ENCODE results near the gene PPP6R2.
"Not testable (repeated sequence)": the region's sequence is repeated elsewhere in the genome, so short reads cannot be mapped to it uniquely, and the experiment has no call there.

PPP6R2 gene

GRCh38 chr22:50398831-50399648 is 55.9 kb downstream of the PPP6R2 start:
- DNase-seq (ENCODE audit: low read depth in 2 of 2) = no peak

DNA sequence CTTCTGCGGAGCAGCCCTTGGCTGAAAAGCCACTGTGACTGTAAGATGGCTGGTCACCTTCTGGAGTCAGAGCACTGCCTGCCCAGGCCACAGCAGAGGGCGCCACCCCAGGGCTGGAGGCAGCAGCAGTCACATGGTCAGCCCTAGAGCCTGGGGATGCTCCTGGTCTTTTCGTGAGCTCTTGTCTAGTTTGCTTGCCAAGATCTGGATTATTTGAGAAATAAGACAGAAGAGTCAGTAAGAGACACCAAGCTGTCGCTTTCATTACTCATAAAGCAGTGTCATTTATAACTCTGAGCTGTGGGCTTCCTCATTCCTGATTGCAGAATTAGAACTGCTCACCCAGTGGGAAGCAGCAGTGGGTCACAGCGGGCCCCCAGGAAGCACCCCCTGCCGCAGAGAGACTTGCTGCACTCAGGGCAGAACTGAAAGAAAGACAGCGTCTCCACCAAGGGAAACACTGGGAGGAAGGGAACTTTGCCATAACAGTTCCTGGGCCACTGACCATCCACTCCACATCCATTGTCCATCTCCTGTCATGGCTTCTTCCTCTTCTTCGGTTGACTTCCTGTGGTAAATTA is 56.7 kb downstream of the PPP6R2 start:
- DNase-seq (ENCODE audit: low read depth in 2 of 2) = no peak

DNA sequence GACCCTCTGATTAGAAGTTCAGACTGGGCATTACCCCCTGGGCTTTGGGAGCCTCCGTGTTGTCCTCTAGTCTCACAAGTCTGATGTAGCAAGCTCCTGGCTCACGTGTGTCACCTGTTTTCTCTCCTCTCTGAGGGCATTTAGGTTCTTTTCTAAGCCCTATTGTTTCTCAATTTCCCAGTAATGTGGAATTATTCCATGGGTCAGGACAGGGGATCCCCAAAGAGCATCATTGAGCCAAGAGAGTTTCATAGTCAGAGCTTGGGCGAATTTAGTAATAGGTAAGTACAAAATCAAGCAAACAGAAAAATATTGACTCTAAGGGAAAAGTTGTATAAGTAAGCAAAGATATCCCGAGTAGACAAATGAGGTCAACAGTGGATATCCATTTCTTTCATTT is 57.3 kb downstream of the PPP6R2 start:
- no peak for DNase-seq (ENCODE audit: low read depth in 2 of 2)

GRCh38 chr22:50400931-50401330 is 57.8 kb downstream of the PPP6R2 start:
- DNase-seq (ENCODE audit: low read depth in 2 of 2) = no peak

GRCh38 chr22:50401907-50402306 is 58.8 kb downstream of the PPP6R2 start:
- DNase-seq (ENCODE audit: low read depth in 2 of 2) = no peak

DNA sequence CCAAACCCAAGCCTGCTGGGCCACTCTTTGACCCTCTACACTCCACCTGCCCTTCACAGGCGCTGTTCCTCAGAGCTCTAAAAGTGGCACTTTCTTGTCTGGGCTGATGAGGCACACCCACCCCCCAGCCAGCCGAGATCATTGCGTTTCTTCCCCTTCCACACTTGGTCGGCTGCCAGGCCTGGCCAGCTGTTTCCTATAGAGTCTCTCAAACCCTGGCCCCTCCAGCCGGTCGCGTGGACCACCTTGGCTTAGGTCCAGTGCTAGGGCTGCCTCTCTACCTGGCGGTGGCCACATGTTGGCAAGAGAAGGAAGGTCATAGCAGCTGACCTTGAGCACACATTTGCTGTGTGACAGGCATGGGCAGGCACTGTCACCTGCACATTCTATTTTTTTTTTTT is 60.6 kb downstream of the PPP6R2 start:
- DNase-seq (ENCODE audit: low read depth in 2 of 2) = no peak

DNA sequence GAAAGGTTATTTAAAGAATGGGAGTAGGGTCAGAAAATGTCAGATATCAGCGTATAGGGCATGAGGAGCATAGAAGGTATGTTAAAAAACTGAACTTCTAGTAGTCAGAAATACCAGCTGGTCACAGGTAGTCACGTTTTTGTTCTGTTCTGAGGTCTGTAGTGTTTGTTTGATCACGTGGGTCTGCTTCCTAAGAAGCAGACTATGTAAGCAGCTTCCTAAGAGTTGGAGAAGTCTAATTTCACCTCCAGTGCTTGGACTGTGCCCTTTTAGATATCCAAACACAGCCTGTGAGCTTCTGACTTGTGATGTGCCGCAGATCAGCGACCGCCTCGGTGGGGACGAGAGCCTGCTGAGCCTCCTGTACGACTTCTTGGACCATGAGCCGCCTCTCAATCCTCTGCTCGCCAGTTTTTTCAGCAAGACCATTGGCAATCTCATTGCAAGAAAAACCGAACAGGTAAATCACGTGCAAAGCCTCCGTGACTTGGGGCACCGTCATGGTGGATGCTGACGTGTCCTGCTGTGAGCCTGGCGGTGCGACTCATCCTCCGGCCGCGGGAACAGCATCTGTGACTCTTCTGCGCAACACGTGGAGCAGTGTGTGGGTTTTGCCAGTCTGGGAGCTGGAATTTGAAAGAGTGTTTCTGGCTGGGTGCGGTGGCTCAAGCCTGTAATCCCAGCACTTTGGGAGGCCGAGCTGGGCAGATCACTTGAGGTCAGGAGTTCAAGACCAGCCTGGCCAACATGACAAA is 63.5 kb downstream of the PPP6R2 start:
- no peak for DNase-seq (ENCODE audit: low read depth in 2 of 2)

GRCh38 chr22:50408311-50408710 is 65.2 kb downstream of the PPP6R2 start:
- DNase-seq (ENCODE audit: low read depth in 2 of 2) = no peak

GRCh38 chr22:50408954-50409353 is 65.8 kb downstream of the PPP6R2 start:
- not testable (repeated sequence) for DNase-seq (ENCODE audit: low read depth in 2 of 2)

DNA sequence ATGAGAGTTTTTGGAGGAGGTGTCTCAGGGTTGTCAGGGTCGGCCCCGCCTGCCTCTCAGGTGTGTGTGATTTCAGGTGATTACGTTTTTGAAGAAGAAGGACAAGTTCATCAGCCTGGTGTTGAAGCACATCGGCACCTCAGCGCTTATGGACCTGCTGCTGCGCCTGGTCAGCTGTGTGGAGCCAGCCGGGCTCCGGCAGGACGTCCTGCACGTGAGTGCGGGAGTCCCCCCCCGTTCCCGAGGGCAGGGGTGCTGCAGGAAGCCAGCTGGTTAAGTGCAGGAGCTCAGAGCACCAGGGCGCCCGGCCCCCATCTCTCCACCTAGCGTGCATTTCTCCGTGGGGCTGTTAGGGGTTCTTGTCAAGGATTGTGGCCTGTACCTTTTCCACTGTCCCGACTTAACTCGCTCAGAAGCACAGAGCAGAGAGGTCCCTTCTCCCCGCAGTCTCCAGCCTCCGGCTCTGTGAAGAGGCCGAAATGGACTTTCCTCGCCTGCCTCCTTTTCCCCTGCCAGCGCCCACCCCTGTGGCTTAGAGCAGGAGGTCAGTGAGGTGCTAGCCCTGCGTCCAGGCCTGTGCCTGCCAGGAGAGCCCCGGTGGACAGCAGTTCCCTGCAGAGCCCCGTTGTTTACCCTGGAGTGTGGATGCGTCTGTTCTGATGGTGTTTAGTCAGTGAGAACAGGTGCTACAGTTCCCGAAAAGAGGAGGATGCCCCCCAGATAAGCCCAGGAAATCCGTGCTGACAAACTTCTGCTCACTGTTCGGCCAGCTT is 71.5 kb downstream of the PPP6R2 start:
- DNase-seq (ENCODE audit: low read depth in 2 of 2) = no peak

GRCh38 chr22:50415426-50415825 is 72.3 kb downstream of the PPP6R2 start:
- no peak for DNase-seq (ENCODE audit: low read depth in 2 of 2)

DNA sequence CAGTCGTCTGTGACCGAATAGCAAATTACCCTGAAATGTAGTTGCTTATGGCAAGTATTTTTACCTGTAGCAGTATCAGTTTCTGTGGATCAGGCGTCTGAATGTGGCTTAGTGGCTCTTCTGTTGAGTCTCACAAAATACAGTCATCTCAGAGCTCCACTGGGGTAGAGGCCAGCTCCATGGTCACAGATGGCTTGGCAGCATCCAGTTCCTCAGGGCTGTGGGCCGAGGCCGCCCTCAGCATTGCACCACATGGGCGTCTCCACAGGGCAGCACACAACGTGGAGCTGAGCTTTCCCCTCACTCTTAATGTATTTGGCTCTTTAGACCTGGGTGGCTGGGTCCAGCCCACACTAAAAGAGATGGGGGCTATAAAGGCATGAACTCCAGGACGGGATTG is 73.9 kb downstream of the PPP6R2 start:
- DNase-seq (ENCODE audit: low read depth in 2 of 2) = no peak

DNA sequence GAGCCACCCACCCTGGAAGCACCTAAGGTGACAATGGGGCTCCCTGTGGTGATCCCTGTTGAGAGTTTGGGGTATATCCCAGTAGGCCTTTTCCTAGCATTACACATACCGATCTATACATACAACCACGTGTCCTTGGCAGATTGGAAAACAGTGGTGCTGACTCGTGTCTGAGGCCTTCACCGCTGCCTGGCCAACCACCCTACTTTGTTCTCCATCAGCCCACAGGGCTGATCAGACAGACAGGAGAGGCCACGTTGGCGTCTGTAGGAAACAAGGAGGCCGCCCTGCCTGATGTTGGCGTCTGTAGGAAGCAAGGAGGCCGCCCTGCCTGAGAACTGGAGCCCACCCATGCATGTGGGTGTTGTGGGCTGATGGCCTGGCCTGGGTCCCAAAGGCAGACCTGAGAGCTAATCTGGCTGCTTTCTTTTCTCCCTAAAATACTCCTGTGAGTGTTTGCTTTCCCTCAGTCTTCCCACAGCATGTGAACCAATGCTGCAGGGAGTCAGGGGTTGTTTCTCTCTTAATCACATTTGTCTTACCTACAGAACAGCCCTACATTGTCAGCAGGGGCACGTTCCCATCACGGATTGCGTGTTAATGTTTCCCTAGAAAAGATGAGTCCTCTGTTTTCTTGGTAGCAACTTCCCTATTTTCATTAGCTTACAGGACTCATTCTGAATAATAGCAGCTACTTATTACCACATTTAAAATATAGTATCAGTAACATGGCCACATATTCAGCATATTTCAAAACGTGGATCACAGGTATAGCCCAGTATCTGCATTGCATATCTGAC is 74.5 kb downstream of the PPP6R2 start:
- DNase-seq (ENCODE audit: low read depth in 2 of 2) = no peak

- DNase-seq (ENCODE audit: low read depth in 2 of 2) = no peak
These were observed 75.5 kb downstream of the PPP6R2 start for GRCh38 chr22:50418624-50419023.

DNA sequence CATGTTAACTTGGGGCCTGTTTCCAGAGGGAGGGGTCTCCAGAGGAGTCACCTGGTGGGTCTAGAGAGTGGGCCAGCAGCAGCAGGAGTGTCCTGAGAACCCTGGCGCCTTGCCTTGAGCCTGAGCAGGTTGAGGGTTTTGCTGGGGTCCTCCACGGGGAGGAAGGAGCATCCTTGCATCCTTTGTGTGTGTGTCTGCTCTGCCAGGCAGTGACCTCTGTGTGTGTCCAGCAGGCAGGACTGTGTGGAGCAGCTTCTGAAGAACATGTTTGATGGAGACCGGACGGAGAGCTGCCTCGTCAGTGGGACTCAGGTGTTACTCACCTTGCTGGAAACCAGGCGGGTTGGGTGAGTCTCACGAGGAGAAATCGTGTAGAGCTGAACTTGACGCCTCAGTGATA is 76.0 kb downstream of the PPP6R2 start:
- no peak for DNase-seq (ENCODE audit: low read depth in 2 of 2)

GRCh38 chr22:50420015-50420414 is 76.9 kb downstream of the PPP6R2 start:
- DNase-seq (ENCODE audit: low read depth in 2 of 2) = no peak

GRCh38 chr22:50420581-50420980 is 77.5 kb downstream of the PPP6R2 start:
- no peak for DNase-seq (ENCODE audit: low read depth in 2 of 2)

GRCh38 chr22:50422046-50422445 is 78.9 kb downstream of the PPP6R2 start:
- no peak for DNase-seq (ENCODE audit: low read depth in 2 of 2)

DNA sequence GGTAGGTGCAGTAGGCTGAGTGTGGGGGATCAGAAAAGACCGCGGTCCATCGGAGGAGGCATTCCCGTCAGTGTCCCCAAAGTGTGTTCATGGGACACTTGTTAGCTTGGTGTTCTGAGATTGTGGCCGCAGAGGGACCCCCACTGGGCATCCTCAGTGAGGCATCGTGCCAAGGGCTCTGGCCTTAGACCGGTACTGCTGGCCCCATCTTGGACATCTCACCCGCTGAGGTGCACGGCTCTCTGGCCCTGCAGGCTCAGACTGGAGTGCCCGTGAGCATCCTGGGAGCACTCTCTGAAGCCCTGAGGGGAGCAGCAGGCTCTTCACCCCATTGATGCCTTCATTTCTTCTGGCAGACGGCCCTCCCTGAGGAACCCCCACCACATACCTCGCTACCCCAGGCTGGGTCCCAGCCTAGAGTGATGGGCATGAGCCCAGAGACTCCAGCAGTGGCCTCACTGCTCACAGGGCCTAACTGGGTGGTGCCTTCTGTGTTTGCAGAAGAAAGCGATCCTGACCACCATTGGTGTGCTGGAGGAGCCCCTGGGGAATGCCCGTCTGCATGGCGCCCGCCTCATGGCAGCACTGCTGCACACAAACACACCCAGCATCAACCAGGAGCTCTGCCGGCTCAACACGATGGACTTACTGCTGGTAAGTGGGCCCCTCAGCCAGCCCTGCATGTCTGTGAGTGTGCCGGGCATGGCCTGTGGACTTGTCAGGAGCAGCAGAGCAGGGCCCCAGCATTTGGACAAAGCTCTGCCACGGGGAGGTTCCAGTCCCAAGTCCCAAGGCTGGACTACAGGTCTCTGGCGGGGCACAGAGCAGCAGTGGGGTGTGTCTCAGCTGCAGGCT is 80.1 kb downstream of the PPP6R2 start:
- no peak for DNase-seq (ENCODE audit: low read depth in 2 of 2)

- no peak for DNase-seq (ENCODE audit: low read depth in 2 of 2)
These were observed 80.8 kb downstream of the PPP6R2 start for GRCh38 chr22:50423956-50424355.
